Measurements from ENCODE around the gene HSPA1B.

DNA sequence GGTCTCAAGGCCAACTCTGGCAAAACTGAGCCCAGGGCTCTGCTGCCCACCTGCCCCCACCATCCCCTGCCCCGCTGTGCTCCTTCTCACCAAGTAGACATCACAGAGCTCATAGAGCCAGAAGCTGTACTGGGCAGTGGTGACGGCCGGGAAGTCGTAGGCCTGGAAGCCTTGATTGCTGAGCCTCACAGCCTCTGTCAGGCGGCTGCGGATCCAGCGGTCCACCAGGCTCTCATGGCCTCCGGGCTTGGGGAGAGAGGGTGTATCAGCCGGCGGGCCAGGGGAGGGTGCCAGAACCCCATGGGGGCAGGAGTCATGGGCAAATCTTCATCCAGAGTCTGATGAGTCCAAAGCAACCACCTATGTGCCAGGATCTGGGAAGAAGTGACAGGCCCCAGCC is 47.6 kb upstream of the HSPA1B start:
- TF ChIP-seq EZH2 (IDR thresholded peaks at IDR 0.05; ENCODE audit: borderline replicate concordance), result no peak
- no peak for TF ChIP-seq CTCF (IDR thresholded peaks at IDR 0.05; ENCODE audit: poor library complexity)

All from hepatocyte (in vitro differentiated cells).